Vagina (tissue), 2 donors: ENCODE measurements around the gene COLQ.

Experiments
- POLR2A ChIP-seq, 2 donors: fragments of 450-650 bp; IDR thresholded peaks; one replicate each; pipeline ENCODE4 v1.6.1; 2017; ENCODE audit warnings: antibody characterized with exemption in 2 of 2, mild to moderate bottlenecking in 2 of 2, moderate library complexity in 2 of 2
- TF ChIP-seq, protein P1 (sequence below), 3 experiments: fragments of 450-650 bp in 2 of 3; fragments of 200-600 bp in 1 of 3; sonication (generic) in 1 of 3; IDR thresholded peaks; one replicate each; pipeline ENCODE4 v1.5.1; 2017 to 2019; ENCODE audit warnings: antibody characterized with exemption in 3 of 3, mild to moderate bottlenecking in 2 of 3, moderate library complexity in 2 of 3

DNA sequence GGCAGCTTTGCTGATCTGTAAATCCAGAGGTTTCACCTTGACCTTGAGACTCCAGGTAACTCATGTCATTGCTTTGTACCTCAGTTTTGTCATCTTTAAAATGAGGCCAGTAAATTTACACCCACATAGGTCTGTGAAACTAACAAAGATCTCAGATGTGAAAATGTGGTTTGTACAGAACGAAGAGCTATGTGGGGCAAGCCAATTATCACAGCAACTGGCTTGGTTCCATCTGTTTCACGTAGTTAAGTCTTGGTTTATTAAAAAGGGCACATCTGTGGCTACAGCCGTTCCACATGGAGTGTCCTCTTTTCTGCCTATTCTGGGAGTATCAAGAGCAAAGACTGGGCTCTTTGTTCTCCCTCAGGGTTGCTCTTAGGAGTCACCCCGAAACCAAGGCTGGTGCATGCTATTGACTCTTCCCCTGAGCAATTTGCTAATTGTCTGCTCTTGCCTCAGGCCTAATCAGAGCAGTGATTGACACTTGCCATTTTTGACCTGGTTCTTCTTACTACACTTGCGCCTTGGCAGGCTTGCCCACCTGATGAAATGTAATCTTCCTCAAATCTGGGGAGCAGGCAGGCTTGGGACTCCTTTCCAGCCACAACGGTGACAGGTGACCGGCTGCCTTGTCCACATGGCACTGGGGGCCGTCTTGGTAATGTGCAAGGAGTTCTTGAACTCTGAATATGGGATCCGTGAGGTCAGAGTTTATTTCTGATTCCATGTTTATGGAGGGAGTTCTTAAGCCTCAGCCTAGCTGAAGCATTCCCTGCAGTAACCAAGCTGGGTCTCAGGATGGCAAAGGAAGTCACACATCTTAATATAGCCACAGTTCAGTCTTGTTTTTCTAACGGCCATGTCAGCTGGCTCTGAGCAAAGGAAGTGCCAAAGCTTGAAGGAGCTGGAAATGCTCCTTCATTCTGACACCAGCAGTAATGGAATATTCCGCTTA is 54.0 kb downstream of the COLQ start:
- TF ChIP-seq POLR2A (IDR thresholded peaks at IDR 0.05) = no peak
- TF ChIP-seq, protein P1, sequence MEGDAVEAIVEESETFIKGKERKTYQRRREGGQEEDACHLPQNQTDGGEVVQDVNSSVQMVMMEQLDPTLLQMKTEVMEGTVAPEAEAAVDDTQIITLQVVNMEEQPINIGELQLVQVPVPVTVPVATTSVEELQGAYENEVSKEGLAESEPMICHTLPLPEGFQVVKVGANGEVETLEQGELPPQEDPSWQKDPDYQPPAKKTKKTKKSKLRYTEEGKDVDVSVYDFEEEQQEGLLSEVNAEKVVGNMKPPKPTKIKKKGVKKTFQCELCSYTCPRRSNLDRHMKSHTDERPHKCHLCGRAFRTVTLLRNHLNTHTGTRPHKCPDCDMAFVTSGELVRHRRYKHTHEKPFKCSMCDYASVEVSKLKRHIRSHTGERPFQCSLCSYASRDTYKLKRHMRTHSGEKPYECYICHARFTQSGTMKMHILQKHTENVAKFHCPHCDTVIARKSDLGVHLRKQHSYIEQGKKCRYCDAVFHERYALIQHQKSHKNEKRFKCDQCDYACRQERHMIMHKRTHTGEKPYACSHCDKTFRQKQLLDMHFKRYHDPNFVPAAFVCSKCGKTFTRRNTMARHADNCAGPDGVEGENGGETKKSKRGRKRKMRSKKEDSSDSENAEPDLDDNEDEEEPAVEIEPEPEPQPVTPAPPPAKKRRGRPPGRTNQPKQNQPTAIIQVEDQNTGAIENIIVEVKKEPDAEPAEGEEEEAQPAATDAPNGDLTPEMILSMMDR (IDR thresholded peaks at IDR 0.05) = no peak
